Subcutaneous abdominal adipose tissue (tissue), 5 donors: ENCODE data around the gene TCF7L2.

Experiments
- H3K27ac ChIP-seq: one replicate; pipeline ENCODE4 v1.7.0; 2013; ENCODE audit warnings: low read depth, mild to moderate bottlenecking, inconsistent platforms, low read length, moderate library complexity
- H3K27me3 ChIP-seq, 5 donors: one replicate each; pipeline ENCODE4 v1.7.0; 2013; ENCODE audit warnings: low read length in 5 of 5, inconsistent platforms in 1 of 5; ENCODE audit not compliant: control insufficient read depth in 5 of 5, insufficient read depth in 4 of 5
- H3K36me3 ChIP-seq, 5 donors: one replicate each; pipeline ENCODE4 v1.7.0; 2013; ENCODE audit warnings: low read length in 5 of 5; ENCODE audit not compliant: control insufficient read depth in 5 of 5, insufficient read depth in 5 of 5
- H3K4me1 ChIP-seq, 5 donors: one replicate each; pipeline ENCODE4 v1.7.0; 2013; ENCODE audit warnings: low read length in 5 of 5, mild to moderate bottlenecking in 3 of 5, moderate library complexity in 1 of 5; ENCODE audit not compliant: control insufficient read depth in 5 of 5, insufficient read depth in 5 of 5
- H3K4me3 ChIP-seq, 5 donors: one replicate each; pipeline ENCODE4 v1.7.0; 2013; ENCODE audit warnings: low read length in 5 of 5, low read depth in 1 of 5
- H3K9ac ChIP-seq, 5 donors: one replicate each; pipeline ENCODE4 v1.7.0; 2013; ENCODE audit warnings: low read length in 5 of 5, mild to moderate bottlenecking in 4 of 5, moderate library complexity in 3 of 5
- H3K9me3 ChIP-seq, 5 donors: one replicate each; pipeline ENCODE4 v1.7.0; 2013; ENCODE audit warnings: low read length in 5 of 5; ENCODE audit not compliant: control insufficient read depth in 5 of 5
- donor health status: healthy.
- donor health status: healthy.
- donor health status: healthy.
- donor health status: healthy.
- donor health status: healthy.

Gene TCF7L2

DNA sequence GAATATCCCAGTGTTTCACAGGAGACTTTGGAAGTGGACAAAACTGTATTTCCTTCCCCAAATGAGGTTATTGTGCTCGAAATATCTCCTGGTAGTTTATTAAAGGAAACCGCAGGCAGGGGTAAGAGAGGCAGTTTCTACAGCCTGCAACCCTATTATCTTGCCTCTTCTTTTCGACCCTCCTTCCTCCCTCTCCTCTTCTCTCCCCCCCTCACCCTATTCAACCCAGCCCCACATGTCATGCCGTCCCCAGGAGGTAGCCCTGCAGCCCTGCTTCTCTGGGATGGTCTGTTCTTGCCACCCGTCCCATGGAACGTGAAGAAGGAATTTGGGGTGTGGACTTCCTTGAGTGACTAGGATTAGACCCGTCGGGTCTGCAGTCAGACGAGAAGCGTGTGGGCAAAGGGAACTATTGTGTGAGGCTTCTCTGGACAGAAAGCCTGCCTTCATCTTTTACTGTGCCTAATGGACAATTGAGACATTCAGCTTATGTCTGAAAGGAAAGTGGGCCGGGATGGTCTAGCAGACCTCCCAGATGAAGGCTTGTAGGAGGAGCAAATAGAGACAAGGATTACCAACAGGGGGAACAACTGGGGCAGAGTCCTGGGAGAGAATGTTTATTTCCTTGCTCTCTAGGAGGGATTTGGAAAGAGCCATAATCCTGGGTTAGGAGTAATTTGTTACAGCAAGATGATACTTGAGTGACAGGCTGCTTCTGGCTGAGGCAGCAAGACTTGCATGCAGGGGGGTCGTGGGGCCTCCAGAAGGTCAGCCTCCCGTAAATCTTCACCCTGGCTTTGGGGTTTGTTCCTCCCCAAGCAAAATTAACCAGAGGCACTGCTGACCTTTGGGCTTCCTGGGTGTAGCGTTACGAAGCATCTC, 77.8 kb downstream of the TCF7L2 start:
- H3K4me1 ChIP-seq = peaks cover 11 to 49% (median 37%) of the 10 kb centered on the region in 5 donors
- H3K27me3 ChIP-seq = no peaks in the 10 kb centered on the region
- peak overlapping the region in 1 of 5 donors; percentile 1 for H3K9ac ChIP-seq
- no peaks in the 10 kb centered on the region for H3K36me3 ChIP-seq
- peak overlapping the region in 3 of 5 donors; percentile 11 to 32 (median 26) for H3K4me3 ChIP-seq
- peak overlapping the region; percentile 50 for H3K27ac ChIP-seq
- no peaks in the 10 kb centered on the region for H3K9me3 ChIP-seq

DNA sequence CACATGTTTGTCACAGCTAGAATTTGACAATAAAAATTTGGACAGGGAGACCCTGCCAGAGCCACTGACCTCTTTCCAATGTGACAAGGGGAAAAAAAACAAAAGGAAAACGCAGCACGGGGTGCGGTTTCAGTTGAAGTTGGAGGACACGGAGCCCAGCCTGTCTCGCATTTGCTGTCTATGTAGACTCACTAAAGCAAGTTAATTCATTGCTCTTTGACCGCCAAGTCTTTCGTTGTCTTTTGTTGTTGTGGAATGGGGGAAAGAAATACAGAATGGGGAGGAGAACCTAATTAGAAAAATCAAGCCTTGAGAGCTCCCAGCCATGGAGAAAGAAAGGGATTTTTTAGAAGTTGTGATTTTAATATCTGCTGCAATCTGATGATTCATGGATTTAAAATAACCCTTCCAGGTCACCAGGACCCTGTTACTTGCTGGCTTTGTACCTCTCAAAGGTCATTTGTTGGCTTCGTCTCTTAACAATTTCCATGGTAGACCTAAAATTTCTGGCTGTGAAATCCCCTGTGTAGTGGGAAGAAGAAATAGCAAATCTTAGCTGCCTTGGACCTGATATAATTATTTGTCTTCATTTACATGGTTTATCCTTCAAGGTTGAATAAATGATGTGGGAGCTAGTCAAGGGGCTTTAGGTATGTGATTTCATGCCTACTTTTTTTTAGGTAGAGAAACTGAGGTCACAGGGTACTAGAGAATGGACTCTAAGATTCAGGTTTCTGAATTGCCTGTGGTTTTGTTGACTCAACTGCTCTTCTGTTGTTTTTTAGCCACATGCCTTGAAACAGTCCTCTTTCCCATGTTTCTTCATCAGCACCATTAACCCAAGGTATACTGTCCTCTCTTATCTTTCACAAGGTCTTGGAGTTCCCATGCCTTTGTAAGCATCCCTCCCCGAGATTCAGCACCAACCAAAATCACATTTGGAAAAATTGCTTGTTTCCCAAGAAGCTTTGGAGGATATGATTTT, 78.7 kb downstream of the TCF7L2 start:
- no peaks in the 10 kb centered on the region for H3K9me3 ChIP-seq
- H3K27me3 ChIP-seq = no peaks in the 10 kb centered on the region
- H3K4me1 ChIP-seq = peaks cover 11 to 45% (median 34%) of the 10 kb centered on the region in 5 donors
- H3K9ac ChIP-seq = no peak overlapping the region
- peak overlapping the region; percentile 50 for H3K27ac ChIP-seq
- no peak overlapping the region for H3K4me3 ChIP-seq
- no peaks in the 10 kb centered on the region for H3K36me3 ChIP-seq

DNA sequence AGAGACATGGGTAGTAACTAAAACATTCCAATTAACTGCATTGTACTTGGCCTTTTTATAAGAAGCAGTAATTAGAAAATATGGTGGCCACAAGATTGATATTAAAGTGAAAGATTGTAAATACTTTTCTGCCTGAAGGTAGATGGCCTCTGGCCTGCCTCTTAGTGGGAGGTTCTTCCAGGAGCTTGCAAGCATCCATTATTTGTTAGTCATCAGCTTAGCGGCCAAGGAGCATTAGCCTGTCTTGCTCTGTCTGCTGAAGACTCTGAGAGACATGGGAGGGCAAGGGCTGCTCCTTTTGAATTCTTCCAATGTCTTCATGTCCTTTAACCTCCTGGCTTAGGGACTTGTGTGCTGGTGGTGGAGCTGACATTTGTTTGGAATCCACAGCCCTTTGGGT, 80.4 kb downstream of the TCF7L2 start:
- Histone ChIP-seq H3K9me3 (no peaks in the 10 kb centered on the region), H3K4me3 (no peak overlapping the region), H3K4me1 (peaks cover 11 to 50% (median 39%) of the 10 kb centered on the region in 5 donors), H3K27me3 (no peaks in the 10 kb centered on the region), H3K36me3 (no peaks in the 10 kb centered on the region), H3K27ac (peak overlapping the region; percentile 1), H3K9ac (no peak overlapping the region)

DNA sequence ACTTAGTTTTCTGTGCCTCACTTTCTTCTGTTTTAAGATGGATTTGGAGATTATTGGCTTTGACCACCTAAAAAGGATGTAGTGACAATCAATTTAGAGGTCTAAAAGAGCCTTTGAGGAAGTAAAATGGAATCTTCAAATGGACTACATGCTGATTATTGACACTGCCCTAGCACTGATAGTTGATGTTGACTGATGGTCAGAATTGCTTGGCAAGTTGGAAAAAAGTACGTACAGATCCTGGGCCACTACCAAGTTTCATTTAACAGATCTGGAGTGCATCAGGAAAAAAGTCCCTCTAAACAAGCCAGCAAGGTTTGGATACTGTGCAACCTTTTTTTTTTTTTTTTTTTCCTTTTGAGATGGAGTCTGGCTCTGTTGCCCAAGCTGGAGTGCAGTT, 81.1 kb downstream of the TCF7L2 start:
- no peaks in the 10 kb centered on the region for H3K36me3 ChIP-seq
- no peaks in the 10 kb centered on the region for H3K27me3 ChIP-seq
- H3K4me1 ChIP-seq = peaks cover 11 to 57% (median 43%) of the 10 kb centered on the region in 5 donors
- H3K27ac ChIP-seq = no peak overlapping the region
- no peaks in the 10 kb centered on the region for H3K9me3 ChIP-seq
- no peak overlapping the region for H3K9ac ChIP-seq
- H3K4me3 ChIP-seq = no peak overlapping the region

DNA sequence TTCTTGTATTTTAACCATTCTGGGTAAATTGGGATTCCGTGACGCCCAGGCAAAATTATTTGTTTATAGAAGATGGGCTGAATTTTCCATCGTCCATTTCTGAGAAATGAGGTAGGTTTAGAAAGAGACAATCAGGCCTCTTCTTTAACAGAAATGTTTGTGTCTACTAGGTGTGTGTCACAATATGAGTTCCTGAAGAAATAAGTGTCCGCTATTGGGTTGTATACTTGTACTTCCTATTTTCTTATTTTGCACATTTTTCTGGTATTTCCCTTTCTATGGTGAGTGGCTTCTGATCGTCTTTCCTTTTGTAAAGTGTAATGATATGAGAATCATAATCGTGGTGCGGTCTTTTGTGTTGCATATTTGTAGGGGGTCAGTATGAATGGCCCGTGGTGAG, 83.9 kb downstream of the TCF7L2 start:
- H3K36me3 ChIP-seq = no peaks in the 10 kb centered on the region
- H3K4me1 ChIP-seq = peaks cover 2 to 39% (median 27%) of the 10 kb centered on the region in 5 donors
- no peaks in the 10 kb centered on the region for H3K9me3 ChIP-seq
- no peak overlapping the region for H3K9ac ChIP-seq
- no peaks in the 10 kb centered on the region for H3K27me3 ChIP-seq
- H3K27ac ChIP-seq = peak overlapping the region; percentile 35
- no peak overlapping the region for H3K4me3 ChIP-seq

DNA sequence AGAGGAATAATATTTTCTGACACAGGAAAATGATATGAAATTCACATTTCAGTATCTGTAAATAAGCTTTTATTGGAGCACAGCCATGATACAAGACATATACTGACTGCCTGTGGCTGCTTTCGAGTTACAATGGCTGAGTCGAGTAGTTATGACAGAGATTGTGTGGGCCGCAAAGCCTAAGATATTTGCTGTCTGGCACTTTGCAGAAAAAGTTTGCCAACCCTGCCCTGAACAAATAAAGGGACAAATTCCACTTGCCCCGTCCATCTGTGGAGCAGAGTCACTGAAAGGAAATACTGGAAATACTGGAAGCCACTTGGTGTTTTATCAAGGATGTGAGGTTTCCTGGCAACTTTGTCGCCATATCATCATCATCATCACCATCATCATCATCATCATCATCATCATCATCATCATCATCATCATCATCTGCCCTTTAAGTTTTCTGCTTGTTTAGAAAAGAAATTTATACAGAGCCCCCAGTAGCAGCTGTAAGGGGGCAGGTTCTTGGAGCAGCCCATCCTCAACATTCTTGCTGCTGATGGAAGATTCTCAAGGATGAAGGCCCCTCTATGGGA, 85.8 kb downstream of the TCF7L2 start:
- Histone ChIP-seq H3K27ac (peak overlapping the region; percentile 63), H3K9me3 (no peaks in the 10 kb centered on the region), H3K9ac (peak overlapping the region in 1 of 5 donors; percentile 44), H3K36me3 (peaks cover 0 to 5% (median 0%) of the 10 kb centered on the region in 5 donors), H3K4me1 (peaks cover 0 to 28% (median 25%) of the 10 kb centered on the region in 5 donors), H3K27me3 (no peaks in the 10 kb centered on the region), H3K4me3 (no peak overlapping the region)

DNA sequence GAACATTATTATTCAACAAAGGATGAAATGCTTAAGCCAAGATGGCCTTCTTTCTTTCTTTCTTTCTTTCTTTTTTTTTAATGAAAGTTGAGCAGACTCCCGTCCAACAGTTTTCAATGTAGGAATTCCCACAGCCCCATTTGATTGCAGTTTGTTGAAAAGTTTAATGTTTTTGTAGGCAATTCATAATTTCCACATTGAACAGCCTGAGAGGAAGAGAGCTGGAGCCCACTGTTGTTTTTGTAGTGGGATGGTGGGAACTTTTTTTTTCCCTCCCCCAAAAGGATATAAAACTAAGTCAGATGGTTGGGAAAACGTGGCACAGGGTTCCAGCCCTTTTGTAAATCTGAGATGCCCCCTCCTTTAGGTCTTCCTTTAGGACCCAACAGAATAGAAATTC, 86.6 kb downstream of the TCF7L2 start:
- Histone ChIP-seq H3K27ac (peak overlapping the region; percentile 63), H3K9me3 (no peaks in the 10 kb centered on the region), H3K9ac (no peak overlapping the region), H3K27me3 (no peaks in the 10 kb centered on the region), H3K4me3 (no peak overlapping the region), H3K4me1 (peaks cover 2 to 28% (median 21%) of the 10 kb centered on the region in 5 donors), H3K36me3 (peaks cover 0 to 5% (median 3%) of the 10 kb centered on the region in 5 donors)

DNA sequence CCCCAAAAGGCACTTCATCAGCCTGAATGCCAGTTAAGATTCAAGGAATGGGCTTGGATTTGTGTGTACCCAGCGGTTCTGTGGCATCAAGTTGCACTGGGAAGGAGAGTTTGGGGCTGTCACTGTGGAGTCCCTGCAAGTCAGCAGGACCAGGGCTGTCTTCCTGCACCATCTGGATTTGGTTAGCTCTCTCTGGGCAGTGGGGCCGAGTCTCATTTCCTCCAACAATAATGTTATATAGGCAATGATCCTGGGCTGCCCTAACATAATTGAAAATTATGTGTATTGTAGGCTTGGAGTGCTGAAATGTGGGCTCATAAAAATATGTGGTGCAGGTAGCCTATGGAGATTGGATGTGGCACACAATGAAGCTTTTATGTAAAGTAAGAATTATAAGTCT, 87.2 kb downstream of the TCF7L2 start:
- H3K4me3 ChIP-seq = no peak overlapping the region
- H3K27ac ChIP-seq = peak overlapping the region; percentile 63
- no peaks in the 10 kb centered on the region for H3K9me3 ChIP-seq
- no peaks in the 10 kb centered on the region for H3K27me3 ChIP-seq
- H3K36me3 ChIP-seq = peaks cover 0 to 7% (median 3%) of the 10 kb centered on the region in 5 donors
- no peak overlapping the region for H3K9ac ChIP-seq
- peaks cover 2 to 34% (median 25%) of the 10 kb centered on the region in 5 donors for H3K4me1 ChIP-seq

DNA sequence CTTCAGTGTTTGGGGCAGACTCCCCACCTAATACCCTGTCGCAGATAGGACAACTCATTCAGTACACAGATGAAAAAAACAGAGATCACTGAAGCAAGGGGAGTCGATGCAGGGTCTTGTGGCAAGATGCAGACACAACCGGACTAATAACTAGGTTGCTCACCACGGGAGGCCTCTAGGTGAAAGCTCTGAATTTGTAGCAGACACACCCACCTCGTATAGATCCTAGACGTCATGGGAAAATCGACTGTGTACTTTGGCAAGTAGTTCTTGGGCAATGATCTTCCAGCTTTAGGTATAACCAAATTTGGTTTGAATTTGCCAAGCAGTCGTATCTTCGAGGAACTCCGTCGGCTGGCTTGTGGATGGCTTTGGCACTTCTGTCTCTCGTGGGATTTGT, 88.1 kb downstream of the TCF7L2 start:
- Histone ChIP-seq H3K9me3 (no peaks in the 10 kb centered on the region), H3K9ac (no peak overlapping the region), H3K36me3 (peaks cover 0 to 8% (median 3%) of the 10 kb centered on the region in 5 donors), H3K4me3 (no peak overlapping the region), H3K27ac (peak overlapping the region; percentile 5), H3K27me3 (no peaks in the 10 kb centered on the region), H3K4me1 (peaks cover 6 to 41% (median 29%) of the 10 kb centered on the region in 5 donors)
